OCI-LY3 (cell line): ENCODE data around the gene EFNA5.

ENCODE experiments used
- CTCF ChIP-seq: fragments of 200-600, 300-600 bp; sonication (generic); IDR thresholded peaks from 2 replicates; pipeline ENCODE4 v1.5.1; 2014; ENCODE audit warnings: antibody characterized with exemption, low read length, low read depth
- EZH2phosphoT487 ChIP-seq: fragments of 200-600 bp; shearing (Covaris generic); IDR thresholded peaks from 2 replicates; pipeline ENCODE4 v1.6.1; 2018; ENCODE audit warnings: antibody characterized with exemption, mixed run types, low read depth

GRCh38 chr5:107499237-107499636 lies 171.5 kb downstream of the EFNA5 start:
- TF ChIP-seq CTCF (no peak), EZH2phosphoT487 (no peak)
